Glomerular visceral epithelial cell (primary cell): ENCODE results near the gene EDIL3.
"Not testable (repeated sequence)": the region's sequence is repeated elsewhere in the genome, so short reads cannot be mapped to it uniquely, and the experiment has no call there.

ENCODE experiments used
- DNase-seq: peaks from one replicate; pipeline ENCODE4 v3.0.0-alpha.2; 2016; ENCODE audit errors: extremely low spot score

The EDIL3 gene

GRCh38 chr5:84168841-84169240 lies 215.8 kb downstream of the EDIL3 start:
- no peak for DNase-seq

DNA sequence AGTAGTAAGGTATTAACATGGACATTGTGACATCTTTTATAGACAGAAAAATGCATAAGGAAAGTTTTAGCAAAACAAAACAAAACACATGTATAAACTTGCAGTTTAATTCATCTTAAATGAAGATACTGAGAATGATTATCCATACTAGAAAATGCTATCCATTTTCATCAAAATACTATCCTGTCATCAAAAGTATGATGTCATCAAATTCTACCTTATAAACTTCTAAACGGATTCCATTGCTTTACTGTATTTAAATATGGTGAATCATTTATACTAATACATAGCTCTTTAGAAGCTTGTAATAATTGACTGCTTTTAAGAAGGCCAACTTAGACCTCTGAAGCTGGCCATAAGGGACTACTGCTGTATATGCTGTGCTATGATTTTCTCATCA lies 221.0 kb downstream of the EDIL3 start:
- no peak for DNase-seq

- no peak for DNase-seq
Observed at GRCh38 chr5:84162695-84163094, 222.0 kb downstream of the EDIL3 start.

- not testable (repeated sequence) for DNase-seq
Observed at GRCh38 chr5:84160650-84161049, 224.0 kb downstream of the EDIL3 start.

DNA sequence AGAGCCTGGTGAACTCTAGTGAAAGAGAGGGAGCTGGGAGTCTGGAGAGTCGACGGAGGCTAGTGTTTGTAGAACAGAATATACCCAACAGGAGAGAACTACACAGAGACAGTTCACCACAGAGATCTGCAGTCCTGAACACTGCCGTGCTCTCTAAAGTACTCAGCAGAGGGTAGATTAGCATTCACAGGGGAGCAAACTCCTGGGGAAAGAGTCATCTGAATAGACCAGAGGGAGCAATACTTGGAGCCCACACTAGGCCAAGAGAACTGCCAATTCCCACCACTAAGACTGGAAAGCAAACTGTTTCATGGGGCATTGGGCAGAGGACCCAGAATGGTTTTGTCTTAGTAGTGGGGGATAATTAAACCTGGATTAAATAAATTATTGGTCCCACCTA lies 235.6 kb downstream of the EDIL3 start:
- DNase-seq: no peak

DNA sequence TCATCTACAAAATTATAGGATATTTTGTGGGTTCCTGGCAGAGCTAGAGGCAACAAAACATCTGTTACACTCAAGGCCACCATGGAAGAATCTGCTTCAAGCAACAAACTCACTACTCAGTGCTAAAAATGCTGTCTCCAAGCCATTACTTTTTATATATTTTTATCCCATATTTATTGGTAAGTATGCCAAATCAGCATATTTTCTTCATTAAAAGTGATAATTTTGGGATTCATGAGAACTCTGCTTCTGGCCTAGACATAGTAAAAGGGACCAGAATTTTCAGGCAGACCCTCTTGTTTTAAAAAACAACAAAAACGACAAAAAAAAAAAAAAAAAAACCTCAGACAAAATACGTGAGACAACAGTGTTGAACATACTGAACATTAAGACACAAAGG lies 236.0 kb downstream of the EDIL3 start:
- no peak for DNase-seq

DNA sequence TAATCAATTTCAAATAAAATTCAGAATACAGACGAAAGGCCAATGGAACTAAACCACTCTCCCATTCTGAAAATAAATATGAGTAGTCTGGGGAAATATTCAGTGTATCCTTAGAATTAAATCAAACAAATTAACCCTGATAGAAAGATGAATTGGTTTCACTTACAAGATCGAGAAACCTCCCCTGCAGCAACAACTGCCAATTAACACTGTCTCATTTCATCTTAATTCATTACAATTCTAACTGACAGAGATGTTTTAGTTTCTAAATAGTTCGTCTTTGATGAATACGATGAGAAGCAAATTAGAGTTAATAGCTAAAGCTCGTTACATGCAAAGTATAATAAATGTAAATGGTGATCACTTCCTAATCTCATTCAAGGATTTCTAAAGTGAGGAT lies 247.1 kb downstream of the EDIL3 start:
- DNase-seq: no peak

DNA sequence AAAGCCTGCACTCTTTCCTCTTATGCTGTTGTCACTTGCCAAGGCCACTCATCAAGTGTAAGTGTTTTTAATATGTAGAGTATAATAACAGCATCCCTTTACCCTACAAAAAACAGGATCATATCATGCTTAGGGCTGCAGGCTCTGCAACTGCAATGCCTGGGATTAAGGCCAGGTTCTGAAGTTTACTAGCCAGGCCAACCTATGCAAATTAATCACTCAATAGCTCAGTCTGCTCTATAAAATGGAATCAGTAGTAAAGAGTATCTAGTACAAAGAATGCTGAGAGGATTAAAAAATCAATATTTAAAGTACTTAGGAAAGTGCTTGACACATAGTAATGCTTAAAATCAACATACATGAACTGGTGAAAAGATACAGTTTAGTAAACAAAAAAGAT lies 253.3 kb downstream of the EDIL3 start:
- no peak for DNase-seq

DNA sequence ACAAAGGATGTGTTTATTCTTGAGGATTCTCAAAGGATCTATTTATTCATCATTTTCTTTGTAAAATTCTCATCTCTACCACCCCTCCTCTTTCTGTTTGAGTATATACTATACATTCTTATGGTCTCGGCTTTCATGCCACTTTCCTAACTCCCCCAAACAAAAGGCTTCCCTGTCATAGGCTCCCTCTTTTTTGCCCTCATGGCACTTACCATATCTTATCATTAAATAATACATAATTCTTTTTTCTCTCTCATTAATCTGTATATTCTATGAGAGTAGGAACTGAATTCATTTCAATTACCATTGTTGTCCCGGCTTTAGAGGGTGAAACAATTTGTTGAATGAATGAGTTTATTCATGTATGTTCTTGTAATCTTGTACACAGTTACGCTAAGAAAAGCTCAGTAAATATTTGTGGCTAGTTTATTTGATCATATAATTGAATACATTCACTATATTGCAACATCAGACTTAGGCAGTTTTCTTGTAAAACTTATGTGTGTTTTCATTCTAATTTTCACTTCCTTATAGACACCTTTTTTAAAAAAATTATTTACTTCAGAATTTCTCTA lies 254.6 kb downstream of the EDIL3 start:
- no peak for DNase-seq

DNA sequence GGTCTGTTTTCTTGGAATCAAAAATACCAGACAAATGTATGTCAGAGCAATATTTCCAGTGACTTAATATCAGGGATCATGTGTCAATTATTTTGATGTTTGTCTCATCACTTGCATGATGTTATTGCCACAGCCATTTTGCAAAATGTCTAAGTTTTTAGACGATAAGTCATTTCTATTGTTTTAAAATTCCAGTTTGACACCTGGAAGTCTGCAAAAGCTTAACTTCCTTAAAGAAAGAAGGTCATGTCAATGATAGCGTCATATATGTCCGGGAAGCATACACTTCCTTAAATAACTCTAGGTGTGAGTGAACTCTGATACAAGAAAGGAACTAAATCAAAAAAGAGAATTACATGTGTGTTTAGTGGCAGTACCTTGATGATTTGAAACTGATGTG lies 259.5 kb downstream of the EDIL3 start:
- DNase-seq: no peak

GRCh38 chr5:84119252-84119651 lies 265.4 kb downstream of the EDIL3 start:
- DNase-seq: no peak

DNA sequence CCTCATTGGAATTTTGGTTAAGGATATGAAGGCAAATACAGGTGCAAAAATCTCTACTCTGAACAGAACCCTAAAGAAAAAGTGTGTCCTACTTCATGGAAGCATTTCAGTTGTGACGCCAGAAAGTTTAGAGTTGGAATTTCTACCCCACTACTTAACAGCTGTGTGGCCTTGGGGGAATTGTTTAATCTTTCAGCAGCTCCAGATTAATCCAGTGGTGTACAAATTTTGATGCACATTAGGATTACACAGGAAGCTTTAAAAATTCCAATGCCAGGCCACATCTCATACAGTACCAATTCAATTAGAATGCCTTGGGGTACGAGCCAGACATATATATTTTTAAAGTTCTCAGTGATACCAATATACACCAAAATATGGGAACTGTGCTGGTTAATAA lies 266.1 kb downstream of the EDIL3 start:
- DNase-seq: no peak

DNA sequence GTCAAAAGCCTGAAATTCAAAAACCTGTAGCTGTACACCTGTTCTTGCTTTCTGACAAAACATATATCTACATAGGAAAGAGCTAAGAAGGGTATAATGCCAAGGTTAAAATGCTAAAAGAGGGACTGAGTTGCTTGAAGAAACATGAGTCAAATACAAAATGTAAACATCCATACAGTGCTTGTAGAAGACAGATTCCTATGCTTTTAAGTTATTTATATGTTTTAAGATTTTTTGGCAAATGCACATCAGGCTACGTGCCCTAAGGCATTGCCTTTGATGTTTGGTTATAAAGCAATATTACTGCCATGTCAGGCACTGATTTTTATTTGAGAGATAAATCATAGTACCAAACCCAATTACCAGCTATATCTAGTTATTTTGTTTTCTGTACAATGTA lies 269.0 kb downstream of the EDIL3 start:
- DNase-seq: no peak

DNA sequence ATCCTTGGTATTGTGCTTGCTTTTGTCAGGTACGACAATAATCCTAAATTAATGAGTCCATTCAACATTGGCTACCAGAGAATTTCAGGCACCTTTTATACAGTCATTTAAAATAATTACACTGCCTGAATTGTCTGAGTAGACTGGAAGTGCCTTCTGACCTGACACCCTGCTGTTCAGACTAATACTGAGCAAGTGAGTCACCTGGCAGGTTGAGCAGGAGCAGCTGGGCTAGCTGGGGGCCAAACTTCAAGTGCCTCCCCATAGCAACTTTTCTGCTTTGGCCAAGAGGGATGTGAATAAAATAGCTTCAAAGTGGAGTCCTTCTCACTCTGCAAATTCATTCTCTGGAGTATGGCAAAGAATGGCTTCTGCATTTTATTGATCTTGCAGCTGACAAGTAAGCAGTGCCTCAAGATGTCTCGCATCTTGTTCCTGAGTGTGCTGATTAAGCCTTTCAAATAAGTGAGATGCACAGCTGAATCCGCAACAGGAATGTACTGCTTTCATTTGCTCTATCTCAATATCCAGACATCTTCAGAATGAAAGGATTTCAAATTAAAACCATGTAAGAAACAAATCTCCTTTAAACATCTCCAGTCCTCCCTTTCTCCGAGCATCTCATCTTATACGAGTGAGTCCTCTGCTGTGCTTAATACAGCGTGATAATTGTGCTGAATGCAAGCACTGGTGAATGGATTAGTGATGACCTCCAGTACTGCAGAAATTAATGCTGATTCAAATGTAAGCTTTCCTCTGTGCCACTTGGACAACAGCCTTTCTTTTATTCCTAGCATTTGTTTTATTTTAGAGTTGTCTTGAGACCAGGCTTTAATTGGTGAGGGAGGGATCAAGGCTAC lies 271.2 kb downstream of the EDIL3 start:
- DNase-seq: peak; percentile 12

- DNase-seq: no peak
Observed at GRCh38 chr5:84092738-84093137, 291.9 kb downstream of the EDIL3 start.

GRCh38 chr5:84091127-84091799 lies 293.4 kb downstream of the EDIL3 start:
- peak; percentile 8 for DNase-seq

DNA sequence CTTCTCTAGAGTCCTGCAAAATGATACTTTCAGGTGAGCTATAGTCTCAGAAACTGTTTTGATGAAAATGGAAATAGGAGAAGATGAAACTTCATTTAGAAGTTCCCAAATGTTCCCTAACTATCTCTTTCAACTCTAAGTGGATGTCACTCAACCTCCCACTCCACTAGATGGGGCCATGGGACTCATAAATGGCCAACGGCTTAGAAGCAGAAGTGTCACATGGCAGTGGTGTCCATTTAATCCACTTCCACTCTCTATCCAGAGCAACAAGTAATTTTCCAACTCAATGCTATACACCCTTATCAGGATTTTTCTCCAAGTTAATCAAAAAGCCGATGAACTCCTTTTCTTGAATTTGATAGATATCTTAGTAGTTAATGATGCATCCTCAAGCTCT lies 295.7 kb downstream of the EDIL3 start:
- DNase-seq: peak; percentile 35

DNA sequence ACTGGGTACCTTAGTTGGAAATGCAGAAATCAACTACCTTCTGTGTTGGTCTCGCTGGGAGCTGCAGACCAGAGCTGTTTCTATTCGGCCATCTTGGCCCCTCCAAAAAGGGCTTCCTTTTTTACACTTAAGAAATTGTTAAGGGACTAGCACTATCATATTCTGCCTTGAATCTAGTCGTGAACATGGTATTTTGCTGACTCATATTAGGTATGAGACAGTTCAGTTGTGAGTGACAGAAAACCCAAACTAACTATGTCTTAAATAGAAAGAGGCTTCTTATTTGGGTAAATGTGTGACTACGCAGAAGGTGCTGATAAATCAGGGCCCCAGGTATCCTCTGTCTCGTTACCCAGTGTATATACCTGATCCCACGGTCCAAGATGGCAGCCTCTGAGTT lies 298.2 kb downstream of the EDIL3 start:
- DNase-seq: no peak

DNA sequence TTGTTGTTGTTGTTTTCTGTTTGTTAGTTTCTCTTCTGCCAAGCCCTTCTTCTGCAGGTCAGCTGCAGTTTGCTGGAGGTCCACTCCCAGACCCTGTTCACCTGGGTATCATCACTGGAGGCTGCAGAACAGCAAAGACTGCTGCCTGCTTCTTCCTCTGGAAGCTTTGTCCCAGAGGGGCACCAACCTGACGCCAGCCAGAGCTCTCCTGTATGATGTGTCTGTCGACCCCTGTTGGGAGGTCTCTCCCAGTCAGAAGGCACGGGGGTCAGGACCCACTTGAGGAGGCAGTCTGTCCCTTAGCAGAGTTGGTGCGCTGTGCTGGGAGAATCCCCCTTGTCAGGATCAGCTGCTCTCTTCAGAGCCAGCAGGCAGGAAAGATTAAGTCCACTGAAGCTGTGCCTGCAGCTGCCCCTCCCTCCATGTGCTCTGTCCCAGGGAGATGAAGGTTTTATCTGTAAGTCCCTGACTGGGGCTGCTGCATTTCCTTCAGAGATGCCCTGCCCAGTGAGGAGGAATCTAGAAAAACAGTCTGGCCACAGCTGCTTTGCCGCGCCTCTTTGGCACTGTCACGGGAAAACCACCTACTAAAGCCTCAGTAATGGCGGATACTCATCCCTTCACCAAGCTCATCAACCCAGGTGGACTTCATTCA lies 299.2 kb downstream of the EDIL3 start:
- no peak for DNase-seq

DNA sequence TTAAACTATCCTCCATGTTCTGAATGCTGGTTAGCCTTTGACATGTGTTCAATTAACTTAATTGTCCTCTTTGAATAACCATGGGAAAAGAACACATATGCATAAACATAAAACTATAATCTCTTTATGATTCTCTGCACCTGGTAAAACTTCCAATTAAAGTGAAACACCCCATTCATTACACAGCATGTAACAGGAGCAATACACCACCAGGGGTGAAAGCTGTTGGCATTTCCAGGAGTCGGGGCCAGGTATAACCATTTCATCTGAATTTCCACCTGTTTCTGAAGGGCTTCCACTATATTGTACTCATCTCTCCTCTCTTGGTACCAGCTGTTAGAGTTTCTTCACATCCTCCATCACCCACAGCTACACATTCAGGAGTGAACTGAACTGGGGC lies 303.8 kb downstream of the EDIL3 start:
- DNase-seq: no peak

- no peak for DNase-seq
Observed at GRCh38 chr5:84072339-84072738, 312.3 kb downstream of the EDIL3 start.

- DNase-seq: no peak
Observed at GRCh38 chr5:84069608-84070179, 315.0 kb downstream of the EDIL3 start.
